GM21786 (cell line): ENCODE results near the gene UNC5B.

Experiments
- ATAC-seq: cut with Tn5 transposase; IDR thresholded peaks from one replicate; pipeline ENCODE4 v1.9.1; 2021; ENCODE audit not compliant: unreplicated experiment

Gene UNC5B

GRCh38 chr10:71280216-71280615 lies 67.8 kb downstream of the UNC5B start:
- ATAC-seq: no peak

GRCh38 chr10:71280825-71281224 lies 68.5 kb downstream of the UNC5B start:
- no peak for ATAC-seq

- ATAC-seq: no peak
These were observed 69.4 kb downstream of the UNC5B start for GRCh38 chr10:71281646-71282322.

GRCh38 chr10:71282323-71282680 lies 69.9 kb downstream of the UNC5B start:
- no peak for ATAC-seq

GRCh38 chr10:71283410-71283809 lies 71.0 kb downstream of the UNC5B start:
- no peak for ATAC-seq

- no peak for ATAC-seq
These were observed 71.5 kb downstream of the UNC5B start for GRCh38 chr10:71283876-71284275.

- ATAC-seq: no peak
These were observed 72.3 kb downstream of the UNC5B start for GRCh38 chr10:71284544-71285179.

GRCh38 chr10:71285180-71285545 lies 72.8 kb downstream of the UNC5B start:
- ATAC-seq: no peak

- ATAC-seq: no peak
These were observed 73.6 kb downstream of the UNC5B start for GRCh38 chr10:71285986-71286385.

GRCh38 chr10:71286521-71287294 lies 74.3 kb downstream of the UNC5B start:
- ATAC-seq: no peak

GRCh38 chr10:71287456-71287855 lies 75.1 kb downstream of the UNC5B start:
- ATAC-seq: no peak

- no peak for ATAC-seq
These were observed 76.1 kb downstream of the UNC5B start for GRCh38 chr10:71288461-71288860.

GRCh38 chr10:71289421-71290130 lies 77.2 kb downstream of the UNC5B start:
- ATAC-seq: no peak

- ATAC-seq: no peak
These were observed 78.0 kb downstream of the UNC5B start for GRCh38 chr10:71290331-71290730.

GRCh38 chr10:71290806-71291527 lies 78.6 kb downstream of the UNC5B start:
- ATAC-seq: no peak

GRCh38 chr10:71291528-71291900 lies 79.1 kb downstream of the UNC5B start:
- ATAC-seq: no peak

GRCh38 chr10:71292624-71293445 lies 80.5 kb downstream of the UNC5B start:
- ATAC-seq: no peak

- no peak for ATAC-seq
These were observed 81.2 kb downstream of the UNC5B start for GRCh38 chr10:71293446-71294084.

GRCh38 chr10:71294091-71294561 lies 81.8 kb downstream of the UNC5B start:
- no peak for ATAC-seq

- ATAC-seq: no peak
These were observed 82.5 kb downstream of the UNC5B start for GRCh38 chr10:71294856-71295255.
